HEK293T (cell line): ENCODE results near the gene GINS1.

Experiments used
- BHLHE40 ChIP-seq: fragments of 450-650 bp; IDR thresholded peaks from 2 replicates; pipeline ENCODE4 v1.6.1; 2016; ENCODE audit warnings: mild to moderate bottlenecking, moderate library complexity, borderline replicate concordance
- CTBP1 ChIP-seq: fragments of 450-650 bp; IDR thresholded peaks from 2 replicates; pipeline ENCODE4 v1.6.1; 2016; ENCODE audit warnings: borderline replicate concordance
- ELF4 ChIP-seq: fragments of 450-650 bp; IDR thresholded peaks from 2 replicates; pipeline ENCODE4 v1.6.1; 2017; ENCODE audit warnings: antibody characterized with exemption
- FOXA1 ChIP-seq: fragments of 450-650 bp; IDR thresholded peaks from 2 replicates; pipeline ENCODE4 v1.6.1; 2016; ENCODE audit warnings: mild to moderate bottlenecking
- FOXK2 ChIP-seq: fragments of 450-650 bp; IDR thresholded peaks from 2 replicates; pipeline ENCODE4 v1.6.1; 2016; ENCODE audit warnings: mild to moderate bottlenecking
- FOXM1 ChIP-seq: fragments of 450-650 bp; IDR thresholded peaks from 2 replicates; pipeline ENCODE4 v1.6.1; 2017; ENCODE audit warnings: mild to moderate bottlenecking, borderline replicate concordance
- NFRKB ChIP-seq: fragments of 450-650 bp; IDR thresholded peaks from 2 replicates; pipeline ENCODE4 v1.6.1; 2016; ENCODE audit warnings: mild to moderate bottlenecking, moderate library complexity
- SP1 ChIP-seq: fragments of 450-650 bp; IDR thresholded peaks from 2 replicates; pipeline ENCODE4 v1.6.1; 2017
- TARDBP ChIP-seq: fragments of 450-650 bp; IDR thresholded peaks from 2 replicates; pipeline ENCODE4 v1.6.1; 2016
- ZNF384 ChIP-seq: fragments of 450-650 bp; IDR thresholded peaks from 2 replicates; pipeline ENCODE4 v1.6.1; 2016

DNA sequence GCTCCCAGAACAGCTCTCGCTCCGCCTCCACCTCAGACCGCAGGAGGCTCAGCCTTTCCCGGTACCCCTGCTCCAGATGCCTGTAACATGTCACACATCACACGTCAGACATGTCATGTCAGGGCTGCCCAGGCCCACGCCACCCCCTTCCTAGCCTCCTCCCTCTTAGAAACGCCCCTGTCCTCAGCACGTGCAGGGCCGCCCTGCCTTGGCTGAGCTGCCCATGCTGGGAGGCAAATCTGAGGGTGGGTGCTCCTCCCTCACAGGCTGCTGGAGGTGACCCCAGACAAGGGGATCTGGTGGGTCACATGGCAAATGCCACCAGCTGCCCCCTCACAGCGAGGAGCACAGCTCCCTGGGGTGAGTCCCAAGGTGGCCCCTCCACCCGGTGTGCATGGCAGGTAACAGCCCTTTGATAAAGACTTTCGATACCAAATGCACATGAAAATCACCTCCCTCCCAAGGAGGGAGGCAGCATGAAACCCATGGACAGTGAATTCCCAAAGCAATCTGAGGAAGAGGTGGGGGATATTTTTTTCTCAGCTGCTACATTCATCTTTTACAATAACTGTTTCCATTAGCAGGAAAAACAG, 84.1 kb downstream of the GINS1 start:
- TF ChIP-seq CTBP1 (no peak), FOXK2 (no peak), ZNF384 (no peak), FOXA1 (no peak), NFRKB (no peak), ELF4 (no peak), BHLHE40 (no peak), FOXM1 (no peak), TARDBP (no peak), SP1 (no peak)
